Ishikawa (cell line): ENCODE data around the gene RPTN.

Experiments
- CEBPB ChIP-seq: IDR thresholded peaks from 2 replicates; pipeline ENCODE4 v1.6.1; 2012
- CREB1 ChIP-seq: IDR thresholded peaks from 2 replicates; pipeline ENCODE4 v1.6.1; 2012; ENCODE audit warnings: low read depth
- EGR1 ChIP-seq: IDR thresholded peaks from 2 replicates; pipeline ENCODE4 v1.6.1; 2012
- EP300 ChIP-seq: IDR thresholded peaks from 2 replicates; pipeline ENCODE4 v1.6.1; 2012; ENCODE audit warnings: borderline replicate concordance
- FOXM1 ChIP-seq: IDR thresholded peaks from 2 replicates; pipeline ENCODE4 v1.6.1; 2012; ENCODE audit warnings: low read depth, borderline replicate concordance
- MAX ChIP-seq: IDR thresholded peaks from 2 replicates; pipeline ENCODE4 v1.6.1; 2012
- NFIC ChIP-seq: IDR thresholded peaks from 2 replicates; pipeline ENCODE4 v1.6.1; 2012
- RAD21 ChIP-seq: IDR thresholded peaks from 2 replicates; pipeline ENCODE4 v1.6.1; 2012; ENCODE audit warnings: low read depth
- REST ChIP-seq: IDR thresholded peaks from 2 replicates; pipeline ENCODE4 v1.6.1; 2012; ENCODE audit warnings: low read depth, mild to moderate bottlenecking
- TAF1 ChIP-seq: IDR thresholded peaks from 2 replicates; pipeline ENCODE4 v1.6.1; 2012; ENCODE audit warnings: low read depth, mild to moderate bottlenecking
- TCF12 ChIP-seq: IDR thresholded peaks from 2 replicates; pipeline ENCODE4 v1.6.1; 2012; ENCODE audit warnings: low read depth
- TEAD4 ChIP-seq: IDR thresholded peaks from 2 replicates; pipeline ENCODE4 v1.6.1; 2012
- USF1 ChIP-seq: IDR thresholded peaks from 2 replicates; pipeline ENCODE4 v1.6.1; 2012
- YY1 ChIP-seq: IDR thresholded peaks from 2 replicates; pipeline ENCODE4 v1.6.1; 2012; ENCODE audit warnings: low read depth
- ZBTB7A ChIP-seq: IDR thresholded peaks from 2 replicates; pipeline ENCODE4 v1.6.1; 2012; ENCODE audit warnings: low read depth

Gene RPTN

GRCh38 chr1:152164517-152165136, 5.6 kb upstream of the RPTN start:
- TF ChIP-seq YY1 = no peak
- TF ChIP-seq TCF12 = no peak
- no peak for TF ChIP-seq ZBTB7A
- no peak for TF ChIP-seq USF1
- TF ChIP-seq TEAD4 = no peak
- TF ChIP-seq TAF1 = no peak
- no peak for TF ChIP-seq NFIC
- no peak for TF ChIP-seq REST
- no peak for TF ChIP-seq EGR1

- no peak for TF ChIP-seq MAX
- no peak for TF ChIP-seq FOXM1
- TF ChIP-seq USF1 = no peak
- no peak for TF ChIP-seq REST
- TF ChIP-seq TCF12 = no peak
- TF ChIP-seq NFIC = no peak
- no peak for TF ChIP-seq TAF1
- TF ChIP-seq YY1 = no peak
- no peak for TF ChIP-seq TEAD4
- no peak for TF ChIP-seq EP300
- TF ChIP-seq EGR1 = no peak
- no peak for TF ChIP-seq RAD21
Observed at GRCh38 chr1:152162792-152163463, 3.9 kb upstream of the RPTN start.

GRCh38 chr1:152160576-152160975, 1.5 kb upstream of the RPTN start:
- TF ChIP-seq ZBTB7A (no peak), TEAD4 (no peak), MAX (no peak), CREB1 (no peak), TAF1 (no peak), NFIC (no peak), USF1 (no peak), FOXM1 (no peak), RAD21 (no peak), TCF12 (no peak), CEBPB (no peak), EP300 (no peak), YY1 (no peak), EGR1 (no peak), REST (no peak)

GRCh38 chr1:152153996-152154395, 5.0 kb downstream of the RPTN start:
- TF ChIP-seq TCF12 = no peak
- no peak for TF ChIP-seq EGR1
- TF ChIP-seq CREB1 = no peak
- no peak for TF ChIP-seq REST
- no peak for TF ChIP-seq TAF1
- no peak for TF ChIP-seq TEAD4
- no peak for TF ChIP-seq EP300
- TF ChIP-seq RAD21 = no peak
- TF ChIP-seq USF1 = no peak
- no peak for TF ChIP-seq YY1
- TF ChIP-seq FOXM1 = no peak
- TF ChIP-seq ZBTB7A = no peak
